Activated CD4-positive, alpha-beta T cell treated with anti-CD3 and anti-CD28 coated beads, Interleukin-10, Interleukin-2, amounts not matched to agents 100 ng/mL and 50 ng/mL, durations not matched to agents 16 hours and 8 hours (primary cell): Measurements from ENCODE around the gene CAMKMT.
"Not testable (repeated sequence)": the region's sequence is repeated elsewhere in the genome, so short reads cannot be mapped to it uniquely, and the experiment has no call there.

Experiments used
- DNase-seq: peaks from one replicate; pipeline ENCODE4 v3.0.0-alpha.2; 2020

The CAMKMT gene

DNA sequence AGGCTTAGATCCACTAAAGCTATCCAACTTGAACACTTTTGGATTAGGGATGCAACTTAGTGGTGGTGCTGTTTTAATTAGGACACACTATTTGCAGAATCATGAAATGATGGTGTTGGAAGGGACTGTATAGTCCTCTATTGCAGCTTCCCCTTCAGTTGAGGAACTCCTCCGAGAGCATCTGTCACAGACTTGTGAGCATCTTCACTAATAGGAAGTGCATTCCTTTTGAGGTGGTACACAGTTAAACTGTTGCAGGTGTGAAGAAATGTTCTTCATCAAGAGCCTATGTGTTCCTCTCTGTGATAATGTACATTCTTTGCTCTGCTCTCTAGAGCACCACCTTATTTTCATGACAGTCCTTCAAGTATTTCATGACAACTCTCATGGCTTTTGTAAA, 197.4 kb downstream of the CAMKMT start:
- DNase-seq, result no peak

- DNase-seq, result peak; percentile 18
Observed at GRCh38 chr2:44560352-44560751, 198.6 kb downstream of the CAMKMT start.

DNA sequence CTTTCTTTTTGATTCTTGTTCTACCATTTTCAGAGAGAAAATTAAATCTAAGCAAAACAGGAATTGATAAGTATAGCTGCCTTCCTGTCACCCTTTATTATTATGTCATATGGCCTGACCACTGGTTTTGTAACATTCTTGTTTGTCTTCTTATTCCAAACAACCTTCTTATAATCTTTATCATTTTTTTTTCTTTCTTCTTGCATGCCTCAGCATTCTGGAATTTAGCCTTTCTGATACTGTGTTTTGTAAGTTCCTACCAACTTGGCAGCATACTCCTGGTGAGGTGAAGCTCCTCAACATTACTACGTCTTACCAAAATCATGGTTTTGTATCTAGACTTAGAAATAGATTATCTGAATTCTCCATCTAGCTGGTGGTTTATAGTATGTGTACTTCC, 199.2 kb downstream of the CAMKMT start:
- DNase-seq, result no peak

DNA sequence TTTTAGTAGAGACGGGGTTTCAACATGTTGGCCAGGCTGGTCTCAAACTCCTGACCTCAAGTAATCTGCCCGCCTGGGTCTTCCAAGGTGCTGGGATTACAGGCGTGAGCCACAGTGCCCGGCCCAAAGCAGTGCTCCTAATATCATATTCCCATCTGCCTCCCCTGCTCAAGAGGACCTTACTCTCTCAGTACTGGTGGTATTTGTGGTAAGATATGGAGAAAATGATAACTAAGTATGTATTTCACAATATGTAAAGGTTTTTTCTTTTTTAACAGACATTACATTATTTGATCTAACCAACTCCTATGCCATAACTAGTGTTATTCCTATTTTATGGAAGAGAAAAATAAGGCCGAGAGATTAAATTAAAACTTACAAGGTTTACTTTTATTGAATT, 201.0 kb downstream of the CAMKMT start:
- no peak for DNase-seq

GRCh38 chr2:44564752-44565151, 203.0 kb downstream of the CAMKMT start:
- no peak for DNase-seq

DNA sequence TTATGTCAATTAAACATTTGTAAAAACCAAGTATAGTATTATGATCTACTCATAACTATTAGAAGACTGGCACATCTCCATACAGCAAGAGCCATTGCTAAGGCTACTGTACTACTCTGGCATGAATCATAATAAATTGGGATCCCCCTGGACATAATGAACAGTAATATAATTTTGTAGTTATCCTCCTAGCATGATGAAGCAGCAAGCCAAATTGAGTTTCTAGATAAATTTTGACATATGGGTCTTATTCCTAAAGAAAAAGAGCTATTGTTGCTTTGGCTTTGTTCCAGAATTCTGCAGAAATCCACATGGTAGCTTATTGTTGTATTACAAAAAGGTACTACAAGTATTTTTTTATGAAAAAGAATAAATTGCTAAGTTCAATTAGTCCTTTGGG, 204.3 kb downstream of the CAMKMT start:
- DNase-seq, result no peak

- DNase-seq, result no peak
Observed at GRCh38 chr2:44569491-44569890, 207.7 kb downstream of the CAMKMT start.

DNA sequence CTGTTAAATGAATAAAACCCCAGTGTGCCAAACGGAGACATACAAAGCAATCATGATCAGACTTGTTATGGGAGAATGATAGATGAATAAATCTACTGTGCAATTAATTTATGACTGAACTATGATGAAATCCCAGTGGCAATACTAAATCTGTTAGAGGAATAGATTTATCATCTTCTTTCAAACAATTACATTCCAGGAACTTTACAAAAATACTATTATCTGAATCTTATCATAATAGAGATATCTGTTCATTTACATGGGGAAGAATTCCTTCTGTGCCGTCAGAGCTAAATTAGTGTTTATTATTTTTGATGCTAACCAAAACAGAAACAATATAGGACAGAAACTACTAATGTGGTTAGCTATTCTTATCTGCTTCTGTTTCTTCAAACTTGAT, 208.5 kb downstream of the CAMKMT start:
- no peak for DNase-seq

- DNase-seq, result no peak
Observed at GRCh38 chr2:44570777-44571176, 209.0 kb downstream of the CAMKMT start.

GRCh38 chr2:44572196-44572900, 210.6 kb downstream of the CAMKMT start:
- DNase-seq, result peak; percentile 27

DNA sequence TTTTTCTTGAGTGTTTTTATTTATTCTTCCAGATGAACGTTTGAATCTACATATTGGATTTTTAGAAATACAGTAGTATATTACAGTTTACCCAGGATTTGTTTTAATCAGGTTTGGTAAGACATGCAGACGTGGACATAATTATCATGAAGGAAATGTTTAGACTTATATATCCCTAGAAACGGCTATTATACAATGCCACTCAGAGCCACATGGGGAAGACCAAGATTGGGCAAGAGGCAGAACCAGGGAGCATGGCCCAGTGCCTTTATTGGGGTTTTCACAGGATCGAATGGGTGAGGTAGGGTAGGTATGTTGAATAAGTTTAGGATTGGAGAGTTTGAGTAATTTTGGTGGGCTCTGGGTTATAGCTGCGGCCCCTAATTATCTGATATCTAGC, 212.2 kb downstream of the CAMKMT start:
- DNase-seq, result no peak

- DNase-seq, result peak; percentile 75
Observed at GRCh38 chr2:44578471-44579093, 216.8 kb downstream of the CAMKMT start.

DNA sequence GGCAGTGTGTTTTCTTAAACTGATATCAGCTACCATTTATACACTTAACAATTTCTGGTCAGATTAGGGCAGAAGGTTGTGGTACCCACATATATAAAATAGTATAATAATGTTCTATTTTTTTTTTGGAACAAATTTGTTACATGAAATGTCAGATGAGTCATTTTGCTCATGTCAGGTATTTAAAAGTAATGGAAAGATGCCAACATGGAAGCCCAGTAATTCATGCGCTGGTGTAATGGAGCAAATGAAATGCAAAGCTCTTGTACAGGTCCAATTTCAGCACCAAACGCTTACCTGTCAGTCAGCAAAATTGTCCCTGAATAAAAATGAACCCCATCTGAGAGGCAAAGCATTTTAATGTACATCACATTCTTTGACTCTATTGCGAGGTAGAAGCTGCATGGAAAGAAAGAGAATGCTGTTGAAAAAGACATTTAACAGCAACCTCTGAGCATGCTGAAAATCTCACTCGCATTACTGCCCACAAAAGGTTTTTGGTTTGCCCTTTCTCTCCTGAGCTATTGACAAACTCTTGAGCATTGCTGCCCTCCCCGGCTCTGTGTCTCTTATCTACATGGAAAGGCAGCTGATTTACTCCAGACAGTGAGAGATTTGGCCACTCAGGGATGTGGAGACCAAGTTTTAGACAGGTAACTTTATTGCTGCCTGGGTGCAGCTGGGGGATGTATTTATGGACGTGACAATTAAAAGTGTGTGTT, 217.5 kb downstream of the CAMKMT start:
- no peak for DNase-seq

DNA sequence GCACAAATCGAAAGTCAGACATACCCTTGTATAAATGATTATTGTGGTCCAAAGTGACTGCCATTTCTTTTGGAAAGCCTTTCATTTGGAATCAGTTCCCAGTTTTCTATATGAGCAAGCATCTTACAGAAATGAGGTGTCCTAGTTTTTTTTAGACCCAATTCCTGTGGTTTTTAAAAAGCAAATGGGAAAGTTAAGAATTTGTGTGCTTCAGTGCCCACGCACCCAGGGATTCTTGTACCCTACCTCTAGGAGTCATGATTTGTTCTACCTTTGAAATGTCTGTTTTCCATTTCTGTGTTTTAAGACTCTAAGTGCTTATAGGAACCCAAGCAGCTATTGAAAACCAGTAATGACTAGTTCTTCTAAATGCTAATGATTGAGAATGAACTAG, 218.1 kb downstream of the CAMKMT start:
- no peak for DNase-seq

- no peak for DNase-seq
Observed at GRCh38 chr2:44580875-44581515, 219.2 kb downstream of the CAMKMT start.

GRCh38 chr2:44582363-44583008, 220.7 kb downstream of the CAMKMT start:
- no peak for DNase-seq

GRCh38 chr2:44595615-44596014, 233.9 kb downstream of the CAMKMT start:
- DNase-seq, result not testable (repeated sequence)

DNA sequence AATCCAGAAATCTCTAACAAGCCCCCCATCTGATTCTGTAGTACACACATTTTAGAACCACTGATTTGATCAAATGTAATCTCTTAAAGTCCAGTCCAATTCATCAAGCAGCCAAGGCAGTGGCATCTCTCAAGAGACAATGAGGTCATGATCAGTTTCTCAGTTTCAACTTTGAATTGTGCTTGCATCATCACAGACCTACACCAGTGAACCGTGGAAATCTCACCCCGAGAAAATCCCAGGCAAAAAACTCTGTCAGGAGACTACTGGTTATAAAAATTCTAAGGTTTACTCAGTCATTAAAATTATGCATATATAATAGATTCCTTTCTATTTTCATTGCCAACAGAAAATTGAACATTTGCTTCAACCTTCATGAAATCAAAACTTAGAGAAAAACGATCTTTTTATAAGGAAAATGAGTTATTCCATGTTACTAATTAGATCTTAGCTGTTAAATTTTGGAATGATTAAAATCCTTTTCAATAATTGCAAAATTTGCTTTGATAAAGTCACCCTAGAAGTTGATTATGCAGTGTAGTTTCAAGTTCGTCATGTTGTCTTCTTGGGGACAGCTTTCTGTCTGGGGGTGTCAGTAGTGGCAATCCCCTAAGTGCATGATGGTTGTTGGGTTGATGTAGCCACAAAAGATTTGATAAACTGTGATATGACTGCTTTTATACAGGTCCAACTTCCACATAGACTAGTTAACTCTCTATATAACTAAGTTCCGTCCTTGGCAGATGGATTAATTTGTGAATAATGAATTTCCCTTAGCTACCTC, 235.0 kb downstream of the CAMKMT start:
- DNase-seq, result no peak

DNA sequence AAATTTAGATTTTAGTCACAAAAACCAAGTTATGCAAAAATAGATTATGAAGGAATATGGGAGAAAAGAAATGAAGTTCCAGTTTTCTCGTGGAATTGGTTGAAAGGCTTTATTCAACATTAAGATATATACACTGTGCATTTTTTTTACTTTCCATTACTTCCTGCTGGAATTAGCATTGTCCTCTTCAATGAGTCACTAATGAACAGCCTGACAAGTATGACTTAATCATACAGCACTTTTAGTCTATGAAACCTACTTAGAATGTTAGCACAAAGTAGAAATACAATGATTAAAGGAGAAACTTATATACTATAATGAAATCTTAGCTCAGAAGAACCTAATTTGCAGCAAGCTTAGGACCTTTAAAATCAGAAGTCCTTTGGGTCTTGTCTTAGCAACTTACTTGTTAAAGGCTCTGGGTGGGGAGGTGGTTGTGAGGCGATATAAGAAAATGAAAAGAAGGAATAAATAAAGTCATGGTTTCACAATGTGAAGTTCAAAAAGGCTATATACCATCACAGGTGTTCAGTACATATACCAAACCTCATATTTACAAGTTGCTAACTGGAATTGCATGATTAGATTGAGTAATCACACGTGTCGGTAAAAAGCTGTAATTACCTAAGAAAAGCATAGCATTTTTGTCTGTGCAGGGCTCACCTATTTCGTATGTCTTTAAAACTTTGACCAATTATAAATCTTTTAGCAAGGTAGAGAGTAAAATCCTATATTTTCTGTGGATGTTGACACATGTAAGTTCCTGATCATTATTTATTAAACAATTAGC, 236.8 kb downstream of the CAMKMT start:
- no peak for DNase-seq

DNA sequence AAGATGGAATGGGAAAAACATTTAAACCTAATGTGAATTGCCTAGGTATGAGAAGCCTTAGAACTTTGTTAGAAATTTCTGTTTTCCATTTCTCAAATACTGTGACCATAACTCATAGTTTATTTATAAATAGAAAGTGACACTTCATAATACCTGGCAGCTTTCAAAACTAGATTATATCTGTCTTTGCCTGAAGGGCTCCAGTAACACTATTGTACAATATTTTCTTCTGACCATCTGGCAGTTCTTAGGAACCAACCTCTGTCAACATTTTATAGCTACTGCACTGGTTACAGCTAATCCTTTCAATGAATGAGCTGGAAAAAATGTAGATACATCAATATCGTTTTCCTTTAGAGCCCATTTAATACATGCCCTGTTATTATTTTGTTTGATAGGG, 237.4 kb downstream of the CAMKMT start:
- DNase-seq, result no peak

- no peak for DNase-seq
Observed at GRCh38 chr2:44602446-44602845, 240.7 kb downstream of the CAMKMT start.

- no peak for DNase-seq
Observed at GRCh38 chr2:44605511-44605910, 243.8 kb downstream of the CAMKMT start.
